ENCODE measurements around the gene LRRC71.

Gene LRRC71

GRCh38 chr1:156944268-156944667 lies 23.8 kb downstream of the LRRC71 start:
- Mint-ChIP-seq H3K4me1 (no peaks in the 10 kb centered on the region), H3K9me3 (no peaks in the 10 kb centered on the region), H3K27me3 (no peaks in the 10 kb centered on the region), H3K4me3 (no peak overlapping the region), H3K36me3 (peaks cover 26% of the 10 kb centered on the region), H3K27ac (no peak overlapping the region)
- DNase-seq: no peak
- CTCF ChIA-PET: interaction anchor here (1.4 kb wide), 1 partner anchor 26 kb away, joined by 3 read pairs; no protein-coding TSS in a partner anchor

- H3K4me1 Mint-ChIP-seq: no peaks in the 10 kb centered on the region
- no peak overlapping the region for H3K4me3 Mint-ChIP-seq
- H3K27me3 Mint-ChIP-seq: no peaks in the 10 kb centered on the region
- CTCF ChIA-PET: interaction anchor here (1.4 kb wide), 1 partner anchor 26 kb away, joined by 3 read pairs; no protein-coding TSS in a partner anchor
- no peak overlapping the region for H3K27ac Mint-ChIP-seq
- DNase-seq: no peak
- H3K9me3 Mint-ChIP-seq: no peaks in the 10 kb centered on the region
- H3K36me3 Mint-ChIP-seq: peaks cover 25% of the 10 kb centered on the region
Measured at GRCh38 chr1:156944848-156945247, 24.4 kb downstream of the LRRC71 start.

GRCh38 chr1:156945881-156946661 lies 25.6 kb downstream of the LRRC71 start:
- Mint-ChIP-seq H3K36me3 (peaks cover 28% of the 10 kb centered on the region), H3K9me3 (no peaks in the 10 kb centered on the region), H3K4me3 (no peak overlapping the region), H3K27me3 (no peaks in the 10 kb centered on the region), H3K4me1 (no peaks in the 10 kb centered on the region), H3K27ac (no peak overlapping the region)
- no peak for DNase-seq
- CTCF ChIA-PET: no interaction called here

- DNase-seq: no peak
- H3K27me3 Mint-ChIP-seq: no peaks in the 10 kb centered on the region
- H3K9me3 Mint-ChIP-seq: no peaks in the 10 kb centered on the region
- no peak overlapping the region for H3K27ac Mint-ChIP-seq
- H3K36me3 Mint-ChIP-seq: peaks cover 31% of the 10 kb centered on the region
- H3K4me1 Mint-ChIP-seq: no peaks in the 10 kb centered on the region
- CTCF ChIA-PET: no interaction called here
- H3K4me3 Mint-ChIP-seq: no peak overlapping the region
Measured at GRCh38 chr1:156947127-156947526, 26.7 kb downstream of the LRRC71 start.

- CTCF ChIA-PET: interaction anchor here (0.6 to 1.4 kb wide), 2 partner anchors 11 to 157 kb away, joined by 3 to 5 read pairs; no protein-coding TSS in a partner anchor
- no peak for DNase-seq
- no peak overlapping the region for H3K4me3 Mint-ChIP-seq
- H3K36me3 Mint-ChIP-seq: peaks cover 28% of the 10 kb centered on the region
- H3K27me3 Mint-ChIP-seq: no peaks in the 10 kb centered on the region
- H3K9me3 Mint-ChIP-seq: no peaks in the 10 kb centered on the region
- no peak overlapping the region for H3K27ac Mint-ChIP-seq
- no peaks in the 10 kb centered on the region for H3K4me1 Mint-ChIP-seq
Measured at GRCh38 chr1:156947818-156948525, 27.5 kb downstream of the LRRC71 start.

GRCh38 chr1:156948708-156949107 lies 28.3 kb downstream of the LRRC71 start:
- no peak overlapping the region for H3K4me3 Mint-ChIP-seq
- H3K4me1 Mint-ChIP-seq: no peaks in the 10 kb centered on the region
- H3K27me3 Mint-ChIP-seq: no peaks in the 10 kb centered on the region
- CTCF ChIA-PET: interaction anchor here (0.6 to 1.4 kb wide), 2 partner anchors 10 to 158 kb away, joined by 3 to 5 read pairs; no protein-coding TSS in a partner anchor
- peaks cover 25% of the 10 kb centered on the region for H3K36me3 Mint-ChIP-seq
- no peaks in the 10 kb centered on the region for H3K9me3 Mint-ChIP-seq
- no peak overlapping the region for H3K27ac Mint-ChIP-seq
- no peak for DNase-seq

- no peaks in the 10 kb centered on the region for H3K4me1 Mint-ChIP-seq
- no peaks in the 10 kb centered on the region for H3K27me3 Mint-ChIP-seq
- H3K36me3 Mint-ChIP-seq: peaks cover 25% of the 10 kb centered on the region
- H3K9me3 Mint-ChIP-seq: no peaks in the 10 kb centered on the region
- no peak for DNase-seq
- no peak overlapping the region for H3K27ac Mint-ChIP-seq
- CTCF ChIA-PET: interaction anchor here (1.0 to 1.4 kb wide), 2 partner anchors 10 to 21 kb away, joined by 4 to 5 read pairs; no protein-coding TSS in a partner anchor
- no peak overlapping the region for H3K4me3 Mint-ChIP-seq
Measured at GRCh38 chr1:156949127-156949526, 28.7 kb downstream of the LRRC71 start.

- H3K4me3 Mint-ChIP-seq: no peak overlapping the region
- no peaks in the 10 kb centered on the region for H3K27me3 Mint-ChIP-seq
- H3K27ac Mint-ChIP-seq: no peak overlapping the region
- no peak for DNase-seq
- no peaks in the 10 kb centered on the region for H3K4me1 Mint-ChIP-seq
- CTCF ChIA-PET: no interaction called here
- peaks cover 31% of the 10 kb centered on the region for H3K36me3 Mint-ChIP-seq
- H3K9me3 Mint-ChIP-seq: no peaks in the 10 kb centered on the region
Measured at GRCh38 chr1:156951371-156951770, 30.9 kb downstream of the LRRC71 start.

GRCh38 chr1:156953571-156953970 lies 33.1 kb downstream of the LRRC71 start:
- CTCF ChIA-PET: no interaction called here
- Mint-ChIP-seq H3K4me1 (peaks cover 6% of the 10 kb centered on the region), H3K9me3 (no peaks in the 10 kb centered on the region), H3K4me3 (no peak overlapping the region), H3K27me3 (no peaks in the 10 kb centered on the region), H3K36me3 (peaks cover 35% of the 10 kb centered on the region), H3K27ac (no peak overlapping the region)
- DNase-seq: no peak

- no peaks in the 10 kb centered on the region for H3K27me3 Mint-ChIP-seq
- CTCF ChIA-PET: interaction anchor here (1.6 kb wide), 1 partner anchor 14 kb away, joined by 4 read pairs; no protein-coding TSS in a partner anchor
- no peak for DNase-seq
- H3K36me3 Mint-ChIP-seq: peaks cover 41% of the 10 kb centered on the region
- no peak overlapping the region for H3K27ac Mint-ChIP-seq
- H3K9me3 Mint-ChIP-seq: no peaks in the 10 kb centered on the region
- no peak overlapping the region for H3K4me3 Mint-ChIP-seq
- peaks cover 20% of the 10 kb centered on the region for H3K4me1 Mint-ChIP-seq
Measured at GRCh38 chr1:156956333-156956732, 35.9 kb downstream of the LRRC71 start.

GRCh38 chr1:156957634-156958033 lies 37.2 kb downstream of the LRRC71 start:
- no peak for DNase-seq
- Mint-ChIP-seq H3K27me3 (no peaks in the 10 kb centered on the region), H3K4me3 (no peak overlapping the region), H3K4me1 (peaks cover 30% of the 10 kb centered on the region), H3K9me3 (no peaks in the 10 kb centered on the region), H3K27ac (no peak overlapping the region), H3K36me3 (peaks cover 47% of the 10 kb centered on the region)
- CTCF ChIA-PET: interaction anchor here (1.6 to 3.5 kb wide), 2 partner anchors 12 kb away, joined by 4 to 15 read pairs; no protein-coding TSS in a partner anchor

- no peaks in the 10 kb centered on the region for H3K9me3 Mint-ChIP-seq
- no peak overlapping the region for H3K4me3 Mint-ChIP-seq
- H3K27me3 Mint-ChIP-seq: no peaks in the 10 kb centered on the region
- peaks cover 35% of the 10 kb centered on the region for H3K4me1 Mint-ChIP-seq
- no peak for DNase-seq
- H3K27ac Mint-ChIP-seq: no peak overlapping the region
- peaks cover 46% of the 10 kb centered on the region for H3K36me3 Mint-ChIP-seq
- CTCF ChIA-PET: interaction anchor here (1.4 to 3.5 kb wide), 3 partner anchors 9 to 12 kb away, joined by 3 to 15 read pairs (median 5); no protein-coding TSS in a partner anchor
Measured at GRCh38 chr1:156958247-156958714, 37.8 kb downstream of the LRRC71 start.

- H3K27me3 Mint-ChIP-seq: no peaks in the 10 kb centered on the region
- H3K4me1 Mint-ChIP-seq: peaks cover 47% of the 10 kb centered on the region
- peaks cover 54% of the 10 kb centered on the region for H3K36me3 Mint-ChIP-seq
- CTCF ChIA-PET: interaction anchor here (0.6 to 3.5 kb wide), 5 partner anchors 8 to 240 kb away, joined by 3 to 15 read pairs (median 3); no protein-coding TSS in a partner anchor
- no peak for DNase-seq
- H3K27ac Mint-ChIP-seq: no peak overlapping the region
- no peak overlapping the region for H3K4me3 Mint-ChIP-seq
- H3K9me3 Mint-ChIP-seq: no peaks in the 10 kb centered on the region
Measured at GRCh38 chr1:156959414-156959813, 39.0 kb downstream of the LRRC71 start.

- CTCF ChIA-PET: interaction anchor here (0.6 to 3.5 kb wide), 6 partner anchors 8 to 241 kb away, joined by 3 to 15 read pairs (median 3); no protein-coding TSS in a partner anchor
- Mint-ChIP-seq H3K4me1 (peaks cover 50% of the 10 kb centered on the region), H3K9me3 (no peaks in the 10 kb centered on the region), H3K27me3 (no peaks in the 10 kb centered on the region), H3K36me3 (peaks cover 51% of the 10 kb centered on the region), H3K27ac (no peak overlapping the region), H3K4me3 (no peak overlapping the region)
- no peak for DNase-seq
Measured at GRCh38 chr1:156959925-156960324, 39.5 kb downstream of the LRRC71 start.
